Mesenchymal stem cell (in vitro differentiated cells and primary cell): Measurements from ENCODE around the gene IGFL1.

ENCODE experiments used
- DNase-seq: peaks from one replicate; pipeline ENCODE4 v3.0.0-alpha.2; 2013
- H2AFZ ChIP-seq: one replicate; pipeline ENCODE4 v1.6.1; 2013; ENCODE audit warnings: low read depth, mild to moderate bottlenecking, control low read depth, inconsistent platforms, low read length, moderate library complexity
- H2AK5ac ChIP-seq: 2 replicates; pipeline ENCODE4 v1.6.1; 2013; ENCODE audit warnings: low read length, moderate library complexity, mild to moderate bottlenecking, inconsistent platforms; ENCODE audit not compliant: severe bottlenecking
- H2BK120ac ChIP-seq: one replicate; pipeline ENCODE4 v1.6.1; 2013; ENCODE audit warnings: low read depth, mild to moderate bottlenecking, inconsistent platforms, low read length, moderate library complexity
- H2BK12ac ChIP-seq, 2 experiments: one replicate each; pipeline ENCODE4 v1.6.1; 2013; ENCODE audit warnings: inconsistent platforms in 2 of 2, low read length in 2 of 2, mild to moderate bottlenecking in 2 of 2, moderate library complexity in 2 of 2, control low read depth in 1 of 2
- H2BK15ac ChIP-seq: one replicate; pipeline ENCODE4 v1.6.1; 2013; ENCODE audit warnings: mild to moderate bottlenecking, low read depth, inconsistent platforms; ENCODE audit not compliant: poor library complexity, severe bottlenecking
- H2BK5ac ChIP-seq: 2 replicates; pipeline ENCODE4 v1.6.1; 2013; ENCODE audit warnings: low read depth, mild to moderate bottlenecking, low read length, control low read depth, inconsistent platforms; ENCODE audit not compliant: poor library complexity, severe bottlenecking
- H3K14ac ChIP-seq, 2 experiments: one replicate each; pipeline ENCODE4 v1.6.1; 2013; ENCODE audit warnings: inconsistent platforms in 2 of 2, low read length in 2 of 2, control low read depth in 1 of 2, mild to moderate bottlenecking in 1 of 2, moderate library complexity in 1 of 2
- H3K18ac ChIP-seq, 2 experiments: one replicate each; pipeline ENCODE4 v1.6.1; 2013; ENCODE audit warnings: inconsistent platforms in 2 of 2, low read length in 2 of 2, control low read depth in 1 of 2, low read depth in 1 of 2, mild to moderate bottlenecking in 1 of 2
- H3K23ac ChIP-seq, 2 experiments: one replicate each; pipeline ENCODE4 v1.6.1; 2013; ENCODE audit warnings: inconsistent platforms in 2 of 2, low read length in 2 of 2, mild to moderate bottlenecking in 2 of 2, moderate library complexity in 2 of 2, control low read depth in 1 of 2
- H3K27ac ChIP-seq: 2 replicates; pipeline ENCODE4 v1.5.1; 2013; ENCODE audit warnings: mild to moderate bottlenecking, moderate library complexity, low read length, control low read depth, inconsistent platforms; ENCODE audit not compliant: poor library complexity, severe bottlenecking
- H3K27me3 ChIP-seq, 2 experiments: 2 replicates each; pipeline versions ENCODE4 v1.6.1 to v1.7.0; 2013; ENCODE audit warnings: low read length in 2 of 2, mild to moderate bottlenecking in 2 of 2, moderate library complexity in 2 of 2, control low read depth in 1 of 2, inconsistent platforms in 1 of 2; ENCODE audit not compliant: control insufficient read depth in 1 of 2, insufficient read depth in 1 of 2
- H3K36me3 ChIP-seq, 2 experiments: 2 replicates each; pipeline versions ENCODE4 v1.6.1 to v1.7.0; 2013; ENCODE audit warnings: low read length in 2 of 2, control low read depth in 1 of 2, inconsistent platforms in 1 of 2, low read depth in 1 of 2, mild to moderate bottlenecking in 1 of 2; ENCODE audit not compliant: insufficient read depth in 2 of 2, control insufficient read depth in 1 of 2
- H3K4ac ChIP-seq, 2 experiments: one replicate each; pipeline ENCODE4 v1.6.1; 2013; ENCODE audit warnings: inconsistent platforms in 2 of 2, low read length in 2 of 2, mild to moderate bottlenecking in 2 of 2, moderate library complexity in 2 of 2, control low read depth in 1 of 2, low read depth in 1 of 2
- H3K4me1 ChIP-seq: 2 replicates; pipeline ENCODE4 v1.6.1; 2013; ENCODE audit warnings: low read depth, low read length, control low read depth; ENCODE audit not compliant: control insufficient read depth, insufficient read depth
- H3K4me2 ChIP-seq: 2 replicates; pipeline ENCODE4 v1.6.1; 2013; ENCODE audit warnings: low read length, mild to moderate bottlenecking, inconsistent platforms; ENCODE audit not compliant: poor library complexity, severe bottlenecking
- H3K4me3 ChIP-seq, 2 experiments: 2 replicates each; pipeline versions ENCODE4 v1.5.1 to v1.7.0; 2013; ENCODE audit warnings: low read length in 2 of 2, mild to moderate bottlenecking in 2 of 2, control low read depth in 1 of 2, low read depth in 1 of 2; ENCODE audit not compliant: insufficient read depth in 1 of 2
- H3K79me1 ChIP-seq: replicated peaks from 2 replicates; pipeline ENCODE4 v1.6.1; 2013; ENCODE audit warnings: mild to moderate bottlenecking, control low read depth, low read length, inconsistent platforms; ENCODE audit not compliant: poor library complexity, severe bottlenecking
- H3K9ac ChIP-seq: 2 replicates; pipeline ENCODE4 v1.7.0; 2013; ENCODE audit warnings: mild to moderate bottlenecking, low read length, moderate library complexity
- H3K9me3 ChIP-seq: 2 replicates; pipeline ENCODE4 v1.7.0; 2013; ENCODE audit warnings: mild to moderate bottlenecking, low read length; ENCODE audit not compliant: control insufficient read depth
- H4K8ac ChIP-seq: one replicate; pipeline ENCODE4 v1.6.1; 2013; ENCODE audit warnings: inconsistent platforms, mild to moderate bottlenecking, low read length, moderate library complexity
- H4K91ac ChIP-seq: one replicate; pipeline ENCODE4 v1.6.1; 2013; ENCODE audit warnings: mild to moderate bottlenecking, low read length, inconsistent platforms
- WGBS: methylation state at CpG from one replicate; pipeline ENCODE4 v1.1.7; 2013; ENCODE audit warnings: mixed read lengths; 5-methylcytosine and 5-hydroxymethylcytosine counted together

The IGFL1 gene

DNA sequence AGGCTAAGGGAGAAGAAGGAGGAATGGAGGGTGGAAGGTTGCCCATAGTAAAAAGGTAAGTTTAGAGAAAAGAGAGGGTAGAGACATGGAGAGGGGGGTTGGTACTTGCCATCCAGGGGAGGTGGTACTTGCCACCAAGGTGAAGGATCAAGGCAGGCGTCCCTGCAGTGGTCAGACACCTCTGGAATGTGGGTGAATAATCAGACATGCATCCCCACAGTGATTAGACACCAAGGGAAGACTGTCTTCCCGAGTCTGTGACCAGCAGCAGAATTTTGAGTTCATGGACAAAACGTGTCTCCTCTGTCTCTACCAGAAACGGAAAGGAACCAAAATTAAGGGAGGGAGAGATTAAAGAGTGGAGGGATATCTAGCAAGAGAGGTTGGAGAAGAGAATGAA lies 27.1 kb upstream of the IGFL1 start:
- Histone ChIP-seq H3K23ac (no peak overlapping the region), H2AFZ (no peak overlapping the region), H3K4me3 (no peak overlapping the region), H3K9ac (no peak overlapping the region), H2BK5ac (no peak overlapping the region), H3K27me3 (peaks cover 24 to 87% of the 10 kb centered on the region in 2 experiments), H3K9me3 (no peaks in the 10 kb centered on the region), H4K91ac (no peak overlapping the region), H3K14ac (no peak overlapping the region), H3K18ac (no peak overlapping the region), H3K36me3 (no peaks in the 10 kb centered on the region), H4K8ac (no peak overlapping the region), H3K27ac (no peak overlapping the region), H2AK5ac (peak overlapping the region; percentile 46), H3K4ac (no peak overlapping the region), H3K79me1 (no peaks in the 10 kb centered on the region), H2BK15ac (no peak overlapping the region), H2BK120ac (no peak overlapping the region), H2BK12ac (no peak overlapping the region), H3K4me1 (peaks cover 18% of the 10 kb centered on the region), H3K4me2 (no peak overlapping the region)
- no peak for DNase-seq
- WGBS = 64% methylated on average over 4 of the region's 4 CpGs

DNA sequence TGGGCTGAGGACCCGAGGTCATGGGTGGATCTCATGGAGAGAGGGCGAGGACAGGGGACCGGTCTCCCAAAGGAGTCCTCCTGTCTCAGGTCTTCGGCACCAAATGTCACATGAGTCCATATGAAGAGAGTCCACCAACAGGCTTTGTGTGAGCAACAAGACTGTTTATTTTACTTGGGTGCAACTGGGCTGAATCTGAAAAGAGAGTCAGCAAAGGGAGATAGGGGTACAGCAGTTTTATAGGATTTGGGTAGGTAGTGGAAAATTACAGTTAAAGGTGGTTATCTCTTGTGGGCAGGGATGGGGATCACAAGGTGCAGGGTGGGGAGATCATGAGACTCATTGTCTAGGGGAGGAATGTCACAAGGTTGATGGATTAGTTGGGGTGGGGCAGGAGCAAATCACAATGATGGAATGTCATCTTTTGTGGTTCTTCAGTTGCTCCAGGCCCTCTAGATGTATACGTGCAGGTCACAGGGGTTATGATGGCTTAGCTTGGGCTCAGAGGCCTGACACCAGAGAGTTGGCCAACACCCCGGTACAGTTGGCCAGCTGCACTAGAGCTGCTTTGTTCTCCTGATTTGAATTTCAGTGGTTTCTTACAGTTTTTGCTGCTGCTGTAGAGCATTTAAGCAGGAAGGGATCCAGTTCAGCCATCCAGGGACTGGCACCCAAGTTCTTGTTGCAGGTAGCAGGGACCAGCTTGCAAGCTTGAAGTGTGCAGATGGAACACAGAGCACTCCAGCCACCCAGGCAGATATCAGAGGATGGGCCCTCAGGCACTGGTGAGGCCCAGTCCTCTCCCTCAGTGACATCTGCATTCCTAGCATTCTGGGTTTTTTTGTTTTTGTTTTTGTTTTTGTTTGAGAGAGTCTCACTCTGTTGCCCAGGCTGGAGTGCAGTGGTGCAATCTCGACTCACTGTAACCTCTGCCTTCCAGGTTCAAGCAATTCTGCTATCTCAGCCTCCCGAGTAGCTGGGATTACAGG lies 26.4 kb upstream of the IGFL1 start:
- Histone ChIP-seq H3K23ac (no peak overlapping the region), H3K4me3 (no peak overlapping the region), H4K8ac (no peak overlapping the region), H3K9ac (no peak overlapping the region), H2BK12ac (no peak overlapping the region), H3K4ac (no peak overlapping the region), H3K4me2 (no peak overlapping the region), H3K27me3 (peaks cover 24 to 88% of the 10 kb centered on the region in 2 experiments), H2BK120ac (no peak overlapping the region), H3K79me1 (no peaks in the 10 kb centered on the region), H3K4me1 (peaks cover 20% of the 10 kb centered on the region), H3K18ac (no peak overlapping the region), H2AFZ (no peak overlapping the region), H3K14ac (no peak overlapping the region), H2BK15ac (no peak overlapping the region), H3K9me3 (no peaks in the 10 kb centered on the region), H2AK5ac (peak overlapping the region; percentile 46), H3K27ac (no peak overlapping the region), H2BK5ac (no peak overlapping the region), H3K36me3 (no peaks in the 10 kb centered on the region), H4K91ac (no peak overlapping the region)
- DNase-seq = no peak
- 77% methylated on average over 8 of the region's 8 CpGs for WGBS

DNA sequence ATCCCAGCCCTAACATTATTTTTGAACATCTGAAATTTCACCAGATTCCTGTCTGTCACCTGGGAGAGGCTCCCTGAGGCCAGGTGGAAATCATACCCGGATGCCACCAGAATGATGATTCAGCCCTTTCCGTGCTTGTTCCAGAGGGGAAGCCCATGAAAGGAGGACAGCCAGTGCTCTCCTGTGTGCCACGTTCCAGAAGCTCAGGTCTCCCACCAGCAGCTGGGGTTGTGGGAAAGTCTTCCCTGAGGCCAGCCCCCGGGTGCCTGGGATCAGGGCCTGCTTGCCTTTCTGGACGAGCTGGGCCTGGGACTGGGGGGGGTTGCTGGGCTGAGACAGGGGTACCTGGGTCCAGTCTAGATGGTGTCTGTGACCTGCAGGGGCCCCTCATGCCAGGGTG lies 25.5 kb upstream of the IGFL1 start:
- 78% methylated on average over 5 of the region's 5 CpGs for WGBS

DNA sequence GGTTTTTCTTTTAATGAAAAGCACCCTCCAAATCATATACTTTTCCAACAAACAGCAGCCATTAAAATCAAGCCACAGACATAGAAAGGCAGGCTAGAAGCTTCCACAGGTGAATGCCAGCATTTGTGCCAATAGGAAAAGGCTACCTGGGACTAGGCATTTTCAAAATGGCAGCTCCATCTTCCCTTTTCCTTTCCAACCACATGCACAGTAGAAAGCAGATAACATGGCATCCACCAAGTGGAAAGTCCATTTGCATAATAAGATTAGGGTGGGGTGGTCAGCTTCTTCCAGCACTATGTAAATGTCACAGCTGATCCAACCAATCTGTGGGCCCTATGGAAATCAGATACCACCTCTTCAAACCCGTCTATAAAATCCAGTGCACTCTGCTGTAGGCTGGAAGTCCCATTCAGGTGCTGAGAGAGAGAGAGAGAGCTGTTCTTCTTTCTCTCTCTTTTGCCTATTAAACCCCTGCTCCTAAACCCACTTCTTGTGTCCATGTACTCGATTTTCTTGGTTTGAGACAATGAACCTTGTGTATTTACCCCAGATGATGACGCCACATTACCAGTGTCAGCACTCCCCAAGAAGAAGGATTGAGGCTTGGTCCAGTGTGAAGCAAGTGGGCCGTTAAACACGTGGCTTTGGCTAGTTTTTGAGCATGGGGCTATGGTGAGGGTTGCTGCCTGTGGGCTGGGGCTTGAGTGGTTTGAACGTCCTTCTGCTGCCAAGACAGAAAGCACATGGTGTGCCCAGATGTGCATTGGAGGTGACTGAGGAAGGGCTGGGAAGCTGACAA lies 24.2 kb upstream of the IGFL1 start:
- H3K14ac ChIP-seq = no peak overlapping the region
- DNase-seq = no peak
- H3K4me3 ChIP-seq = no peak overlapping the region
- WGBS = 60% methylated on average over 6 of the region's 6 CpGs
- no peak overlapping the region for H2AK5ac ChIP-seq
- no peak overlapping the region for H3K27ac ChIP-seq
- no peak overlapping the region for H2BK15ac ChIP-seq
- peaks cover 38 to 94% of the 10 kb centered on the region in 2 experiments for H3K27me3 ChIP-seq
- no peak overlapping the region for H2BK12ac ChIP-seq
- H3K9ac ChIP-seq = no peak overlapping the region
- H3K18ac ChIP-seq = no peak overlapping the region
- H3K4ac ChIP-seq = no peak overlapping the region
- H4K8ac ChIP-seq = no peak overlapping the region
- no peaks in the 10 kb centered on the region for H3K79me1 ChIP-seq
- no peaks in the 10 kb centered on the region for H3K36me3 ChIP-seq
- no peak overlapping the region for H3K4me2 ChIP-seq
- H4K91ac ChIP-seq = no peak overlapping the region
- no peak overlapping the region for H2AFZ ChIP-seq
- no peak overlapping the region for H3K23ac ChIP-seq
- H2BK120ac ChIP-seq = no peak overlapping the region
- H3K4me1 ChIP-seq = peaks cover 17% of the 10 kb centered on the region
- H2BK5ac ChIP-seq = no peak overlapping the region
- H3K9me3 ChIP-seq = no peaks in the 10 kb centered on the region

More for the DNA sequence above, 25.5 kb upstream of the IGFL1 start:
- DNase-seq = no peak
- Histone ChIP-seq H3K9ac (no peak overlapping the region), H2AFZ (no peak overlapping the region), H2AK5ac (no peak overlapping the region), H3K36me3 (no peaks in the 10 kb centered on the region), H3K4me1 (peaks cover 18% of the 10 kb centered on the region), H4K91ac (no peak overlapping the region), H3K27me3 (peaks cover 33 to 88% of the 10 kb centered on the region in 2 experiments), H3K79me1 (no peaks in the 10 kb centered on the region), H3K18ac (no peak overlapping the region), H3K4ac (no peak overlapping the region), H3K27ac (no peak overlapping the region), H2BK120ac (no peak overlapping the region), H3K23ac (no peak overlapping the region), H4K8ac (no peak overlapping the region), H2BK12ac (no peak overlapping the region), H3K14ac (no peak overlapping the region), H2BK15ac (no peak overlapping the region), H3K9me3 (no peaks in the 10 kb centered on the region), H3K4me2 (no peak overlapping the region), H2BK5ac (no peak overlapping the region), H3K4me3 (no peak overlapping the region)
